ENCODE measurements around the gene CASP5. TPM values are rescaled to one million over a fixed set of nuclear protein-coding genes. Genes with fewer than 3 reads are reported as not detected.
A peak's percentile ranks its signal among the peaks of the same experiment; 100 is the strongest.

CASP5 gene
- polyA plus RNA-seq, 1 donor (not counting 4 experiments of a cell fraction or from before 2014, with no cell fraction given) = not detected

- FAIRE-seq = no peak
- TF ChIP-seq EZH2 (IDR thresholded peaks at IDR 0.05; ENCODE audit: low read length) (no peak), CTCF (optimal IDR thresholded peaks at IDR 0.05 in 1 of 3, IDR thresholded peaks at IDR 0.05 in 1 of 3, conservative IDR thresholded peaks at IDR 0.05 in 1 of 3; ENCODE audit: extremely low read depth in 1 of 3, insufficient read depth in 2 of 3, low read length in 3 of 3) (no peak)
Observed at GRCh38 chr11:105003151-105003550, 19.8 kb downstream of the CASP5 start.

GRCh38 chr11:105000797-105001196 lies 22.2 kb downstream of the CASP5 start:
- H2AFZ ChIP-seq (ENCODE audit: control insufficient read depth, low read length) = no peak overlapping the region
- dilution Hi-C loops (cut with MboI; ENCODE audit: extremely low pct_ligation_motif_present, low sequenced_read_pairs) = no loop called here
- no peak for FAIRE-seq

More at GRCh38 chr11:105003151-105003550, 19.8 kb downstream of the CASP5 start:
- no peak for DNase-seq (ENCODE audit: low read depth, low spot score)
- Histone ChIP-seq H3K9me3 (ENCODE audit: control insufficient read depth, low read depth, low read length) (no peaks in the 10 kb centered on the region), H3K79me2 (ENCODE audit: control insufficient read depth, insufficient read depth, low read length) (no peaks in the 10 kb centered on the region), H3K27ac (ENCODE audit: control insufficient read depth, insufficient read depth, low read length) (no peak overlapping the region), H4K20me1 (ENCODE audit: control insufficient read depth, extremely low read depth, insufficient read depth, low read length) (no peaks in the 10 kb centered on the region), H3K4me2 (ENCODE audit: control insufficient read depth, extremely low read depth, insufficient read depth, low read depth, low read length) (no peak overlapping the region), H3K27me3 (ENCODE audit: control insufficient read depth, extremely low read depth, insufficient read depth, low read length) (no peaks in the 10 kb centered on the region), H3K9me1 (ENCODE audit: control insufficient read depth, extremely low read depth, insufficient read depth, low read length) (no peaks in the 10 kb centered on the region), H3K36me3 (ENCODE audit: control insufficient read depth in 2 of 2, extremely low read depth in 1 of 2, insufficient read depth in 2 of 2, low read length in 2 of 2) (no peaks in the 10 kb centered on the region), H3K4me1 (ENCODE audit: control insufficient read depth, extremely low read depth, insufficient read depth, low read length) (no peaks in the 10 kb centered on the region), H3K9ac (ENCODE audit: control insufficient read depth, extremely low read depth, insufficient read depth, low read length) (no peak overlapping the region), H3K4me3 (ENCODE audit: control insufficient read depth in 2 of 3, extremely low read depth in 1 of 3, insufficient read depth in 2 of 3, low read depth in 1 of 3, low read length in 3 of 3) (no peak overlapping the region), H2AFZ (ENCODE audit: control insufficient read depth, low read length) (no peak overlapping the region)
- dilution Hi-C loops (cut with MboI; ENCODE audit: extremely low pct_ligation_motif_present, low sequenced_read_pairs) = no loop called here

More at GRCh38 chr11:105000797-105001196, 22.2 kb downstream of the CASP5 start:
- Histone ChIP-seq H3K4me1 (ENCODE audit: control insufficient read depth, extremely low read depth, insufficient read depth, low read length) (no peaks in the 10 kb centered on the region), H3K79me2 (ENCODE audit: control insufficient read depth, insufficient read depth, low read length) (no peaks in the 10 kb centered on the region), H4K20me1 (ENCODE audit: control insufficient read depth, extremely low read depth, insufficient read depth, low read length) (no peaks in the 10 kb centered on the region), H3K4me3 (ENCODE audit: control insufficient read depth in 2 of 3, extremely low read depth in 1 of 3, insufficient read depth in 2 of 3, low read depth in 1 of 3, low read length in 3 of 3) (no peak overlapping the region), H3K36me3 (ENCODE audit: control insufficient read depth in 2 of 2, extremely low read depth in 1 of 2, insufficient read depth in 2 of 2, low read length in 2 of 2) (no peaks in the 10 kb centered on the region), H3K27me3 (ENCODE audit: control insufficient read depth, extremely low read depth, insufficient read depth, low read length) (no peaks in the 10 kb centered on the region), H3K9ac (ENCODE audit: control insufficient read depth, extremely low read depth, insufficient read depth, low read length) (no peak overlapping the region), H3K9me3 (ENCODE audit: control insufficient read depth, low read depth, low read length) (no peaks in the 10 kb centered on the region), H3K9me1 (ENCODE audit: control insufficient read depth, extremely low read depth, insufficient read depth, low read length) (no peaks in the 10 kb centered on the region), H3K4me2 (ENCODE audit: control insufficient read depth, extremely low read depth, insufficient read depth, low read depth, low read length) (no peak overlapping the region), H3K27ac (ENCODE audit: control insufficient read depth, insufficient read depth, low read length) (no peak overlapping the region)
- TF ChIP-seq EZH2 (IDR thresholded peaks at IDR 0.05; ENCODE audit: low read length) (no peak), CTCF (optimal IDR thresholded peaks at IDR 0.05 in 1 of 3, IDR thresholded peaks at IDR 0.05 in 1 of 3, conservative IDR thresholded peaks at IDR 0.05 in 1 of 3; ENCODE audit: extremely low read depth in 1 of 3, insufficient read depth in 2 of 3, low read length in 3 of 3) (peak; percentile 56 to 66 (median 59))
- no peak for DNase-seq (ENCODE audit: low read depth, low spot score)

Data from keratinocyte (primary cell).